DMS 273 (cell line): ENCODE results near the gene TNFAIP2.
"Not testable (repeated sequence)": the region's sequence is repeated elsewhere in the genome, so short reads cannot be mapped to it uniquely, and the experiment has no call there.

Source experiments
- DNase-seq: peaks from one replicate; lab custom pipeline; 2025; ENCODE audit not compliant: unreplicated experiment; lab: John Stamatoyannopoulos, UW

TNFAIP2 gene

DNA sequence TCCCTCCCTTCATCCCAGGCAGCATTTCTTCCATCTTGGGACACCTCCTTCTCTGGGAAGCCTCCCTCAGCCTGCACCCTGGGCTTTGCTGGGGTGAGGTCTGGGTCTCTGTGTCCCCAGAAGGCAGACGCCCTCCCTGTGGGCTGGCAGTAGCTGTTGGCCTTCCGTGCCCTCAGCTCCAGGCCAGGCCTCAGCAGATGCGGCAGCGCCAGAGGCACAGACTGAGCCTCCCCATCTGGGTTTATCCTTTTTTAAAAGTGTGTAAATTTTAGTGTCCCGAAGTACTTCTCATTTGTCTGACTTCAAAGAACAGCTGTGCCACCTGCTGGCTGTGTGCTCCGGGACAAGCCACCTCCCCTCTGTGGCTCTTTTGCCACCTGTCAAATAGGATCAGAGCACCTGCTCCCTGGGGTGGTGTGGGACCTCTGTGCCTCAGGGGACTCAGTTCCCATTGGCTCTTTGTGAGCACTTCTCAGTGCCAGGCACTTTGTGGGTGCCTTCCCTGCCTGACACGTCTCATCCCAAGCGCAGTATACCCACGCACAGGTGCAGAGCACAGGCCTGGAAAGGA is 17.6 kb upstream of the TNFAIP2 start:
- DNase-seq = peak; percentile 65

DNA sequence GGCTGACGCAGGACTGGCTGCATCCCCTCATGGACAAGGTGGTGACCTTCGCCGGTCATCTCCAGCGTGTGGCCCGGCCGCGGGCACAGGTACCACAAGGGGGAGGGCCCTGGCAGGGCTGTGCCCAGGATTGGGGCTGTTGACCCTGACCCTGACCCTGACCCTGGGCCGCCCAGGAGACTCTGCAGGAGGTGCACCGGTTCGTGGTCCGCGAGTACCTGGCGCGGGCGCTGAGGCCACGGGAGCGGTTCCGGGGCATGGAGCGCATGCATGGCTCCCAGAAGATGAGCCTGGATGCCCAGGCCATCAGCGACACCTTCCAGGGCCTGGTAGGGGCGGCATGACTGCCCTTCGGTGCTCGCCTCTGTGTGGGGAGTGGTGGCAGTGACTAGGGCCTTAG is 15.8 kb upstream of the TNFAIP2 start:
- DNase-seq = no peak

DNA sequence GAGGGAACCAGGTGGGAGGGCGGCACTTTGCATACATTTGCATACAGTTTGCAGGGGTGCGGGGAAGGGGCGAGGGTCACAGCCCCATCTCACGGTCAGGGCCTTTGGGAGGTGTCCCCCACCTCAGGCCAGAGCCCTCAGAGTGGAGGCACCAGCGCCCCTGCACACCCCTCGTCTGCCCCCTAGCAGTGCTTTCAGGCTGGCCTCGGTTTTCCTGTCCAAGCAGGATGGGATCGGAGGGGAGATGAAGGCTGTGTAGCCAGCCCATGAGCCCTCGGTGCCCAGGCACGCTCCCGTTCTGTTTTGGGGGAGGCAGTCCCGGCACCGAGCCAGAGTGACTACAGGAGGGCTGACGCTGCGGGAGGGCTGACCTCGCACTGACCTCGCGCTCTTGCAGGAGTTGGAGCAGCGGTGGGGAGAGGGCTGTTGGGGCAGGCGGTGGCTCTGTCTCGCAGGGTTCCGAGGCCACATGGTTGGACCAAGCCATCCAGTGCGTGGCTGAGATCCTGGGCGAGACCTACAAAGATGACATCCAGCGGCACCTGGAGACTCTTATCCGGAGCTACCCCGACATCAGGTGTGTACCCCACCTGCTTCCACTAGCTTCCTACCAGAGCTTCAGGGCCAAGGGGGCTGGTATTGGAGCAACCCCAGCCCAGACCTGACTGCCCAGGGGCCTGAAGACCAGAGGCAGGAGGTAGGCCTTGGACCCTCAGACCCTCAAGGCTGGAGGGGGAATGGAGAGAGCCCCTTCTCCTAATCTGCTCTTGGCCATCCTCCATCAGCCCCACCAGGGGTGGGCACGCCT is 15.1 kb upstream of the TNFAIP2 start:
- no peak for DNase-seq

DNA sequence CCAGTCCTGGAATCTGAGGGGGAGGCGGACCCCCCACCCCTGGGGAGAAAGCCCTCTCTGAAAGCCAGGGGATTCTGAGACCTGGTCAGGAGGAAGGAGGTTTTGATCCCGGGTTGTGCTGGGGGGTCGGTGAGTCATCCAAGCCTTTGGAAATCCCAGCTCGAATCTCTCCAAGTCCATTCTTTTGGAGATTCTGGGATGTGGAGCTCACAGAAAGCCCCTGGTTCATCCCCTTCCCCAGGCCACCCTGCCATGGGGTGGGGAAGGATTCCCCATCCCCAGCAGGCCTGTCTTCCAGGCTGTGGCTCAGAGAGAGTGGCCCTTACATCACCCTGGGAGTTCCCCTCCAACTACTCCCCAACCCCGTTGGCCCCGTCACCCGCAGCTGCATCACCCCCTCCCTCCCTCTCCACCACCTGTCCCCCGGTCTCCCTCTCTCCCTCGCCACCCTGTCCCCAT is 14.5 kb upstream of the TNFAIP2 start:
- DNase-seq = peak; percentile 69

DNA sequence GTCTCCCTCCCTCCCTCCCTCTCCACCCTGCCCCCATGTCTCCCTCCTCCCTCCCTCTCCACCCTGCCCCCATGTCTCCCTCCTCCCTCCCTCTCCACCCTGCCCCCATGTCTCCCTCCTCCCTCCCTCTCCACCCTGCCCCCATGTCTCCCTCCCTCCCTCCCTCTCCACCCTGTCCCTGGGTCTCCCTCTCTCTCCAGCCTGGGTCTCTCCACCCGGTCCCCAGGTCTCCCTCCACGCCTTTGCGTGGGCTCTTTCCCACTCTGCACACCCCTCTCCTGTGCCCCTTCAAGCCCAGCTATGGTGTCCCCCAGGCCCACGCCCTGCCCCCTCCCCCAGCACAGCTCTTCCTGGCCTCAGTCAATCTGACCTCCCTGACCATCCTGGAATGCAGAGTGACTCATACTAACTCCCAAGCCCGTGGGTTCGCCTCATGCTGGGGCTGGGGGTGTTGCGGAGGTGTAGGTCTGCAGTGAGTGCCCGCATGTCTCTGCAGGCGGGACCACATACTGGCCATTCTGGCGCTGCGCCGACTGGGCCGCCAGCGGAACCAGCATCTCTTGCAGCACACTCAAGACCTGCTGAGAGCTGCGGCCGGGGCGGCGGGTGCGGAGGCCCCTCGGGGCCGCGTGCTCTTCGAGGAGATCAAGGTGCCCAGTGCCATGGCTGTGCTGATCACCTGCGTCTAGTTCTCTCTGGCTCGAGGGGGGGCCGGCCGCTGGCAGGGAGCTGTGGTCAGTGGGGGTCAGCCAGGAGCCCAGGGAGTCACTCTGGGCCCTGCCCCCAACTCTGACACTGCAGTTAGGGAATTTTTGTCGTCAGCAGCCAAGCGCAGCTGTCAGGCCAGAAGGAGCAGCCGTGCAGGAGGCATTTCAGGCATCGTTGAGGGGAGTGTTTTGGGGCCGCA is 13.5 kb upstream of the TNFAIP2 start:
- DNase-seq = peak; percentile 84

DNA sequence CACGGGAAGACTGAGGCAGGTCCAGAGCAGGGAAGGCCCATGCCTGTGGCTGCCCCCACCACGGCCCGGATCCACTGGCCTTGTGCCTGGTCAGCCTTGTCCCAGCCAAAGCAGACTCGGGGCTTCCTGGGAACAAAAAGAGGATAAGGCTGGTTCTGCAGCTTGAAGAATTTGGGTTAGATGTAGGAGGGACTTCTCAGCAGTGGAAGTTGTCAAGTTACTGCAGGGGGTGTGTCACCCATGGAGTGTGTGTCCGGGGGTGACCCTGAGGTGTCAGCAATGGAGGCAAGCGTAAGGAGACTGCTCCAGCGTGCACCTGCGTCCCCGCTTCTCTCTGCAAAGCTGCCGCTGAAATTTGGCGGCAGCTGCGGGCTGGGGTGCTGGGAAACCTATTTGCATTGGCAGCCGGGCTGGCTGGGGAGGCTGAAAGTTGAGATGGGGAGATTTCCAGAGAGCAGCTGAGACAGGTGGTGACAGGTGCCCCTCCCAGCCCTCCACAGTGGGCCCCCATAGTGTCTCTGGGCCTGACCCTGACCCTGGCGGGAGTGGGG is 12.5 kb upstream of the TNFAIP2 start:
- DNase-seq = peak; percentile 91

DNA sequence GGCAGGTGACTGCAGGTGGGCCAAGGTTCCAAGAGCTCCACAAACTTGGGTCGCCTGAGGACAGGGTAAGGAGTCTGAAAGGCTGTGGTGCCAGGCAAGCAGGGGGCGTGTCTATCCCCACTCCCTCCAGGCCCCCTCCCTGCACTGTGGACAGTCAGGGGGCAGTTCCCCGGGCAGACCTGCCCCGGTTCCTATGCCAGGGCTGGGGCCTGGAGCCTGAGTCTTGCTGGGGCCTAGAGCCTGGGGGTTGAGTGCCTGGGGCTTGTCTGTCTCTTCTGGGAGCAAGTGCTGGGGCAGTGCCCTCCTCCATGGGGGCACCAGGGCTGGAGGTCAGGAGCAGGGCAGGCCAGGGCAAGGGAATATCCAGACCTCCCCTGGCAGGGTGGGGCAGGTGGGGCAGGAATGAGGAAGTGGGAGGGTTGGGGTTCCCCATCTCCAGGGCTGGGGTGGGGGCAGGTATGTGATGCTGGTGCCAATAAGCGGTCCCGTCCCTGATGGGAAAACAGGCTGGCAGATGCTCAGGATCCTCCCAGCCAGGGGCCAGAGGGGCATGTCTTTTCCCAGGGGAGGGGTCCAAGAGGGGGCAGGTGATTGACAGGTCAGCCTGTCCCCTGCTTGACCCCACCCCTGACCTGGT is 11.9 kb upstream of the TNFAIP2 start:
- peak; percentile 71 for DNase-seq

DNA sequence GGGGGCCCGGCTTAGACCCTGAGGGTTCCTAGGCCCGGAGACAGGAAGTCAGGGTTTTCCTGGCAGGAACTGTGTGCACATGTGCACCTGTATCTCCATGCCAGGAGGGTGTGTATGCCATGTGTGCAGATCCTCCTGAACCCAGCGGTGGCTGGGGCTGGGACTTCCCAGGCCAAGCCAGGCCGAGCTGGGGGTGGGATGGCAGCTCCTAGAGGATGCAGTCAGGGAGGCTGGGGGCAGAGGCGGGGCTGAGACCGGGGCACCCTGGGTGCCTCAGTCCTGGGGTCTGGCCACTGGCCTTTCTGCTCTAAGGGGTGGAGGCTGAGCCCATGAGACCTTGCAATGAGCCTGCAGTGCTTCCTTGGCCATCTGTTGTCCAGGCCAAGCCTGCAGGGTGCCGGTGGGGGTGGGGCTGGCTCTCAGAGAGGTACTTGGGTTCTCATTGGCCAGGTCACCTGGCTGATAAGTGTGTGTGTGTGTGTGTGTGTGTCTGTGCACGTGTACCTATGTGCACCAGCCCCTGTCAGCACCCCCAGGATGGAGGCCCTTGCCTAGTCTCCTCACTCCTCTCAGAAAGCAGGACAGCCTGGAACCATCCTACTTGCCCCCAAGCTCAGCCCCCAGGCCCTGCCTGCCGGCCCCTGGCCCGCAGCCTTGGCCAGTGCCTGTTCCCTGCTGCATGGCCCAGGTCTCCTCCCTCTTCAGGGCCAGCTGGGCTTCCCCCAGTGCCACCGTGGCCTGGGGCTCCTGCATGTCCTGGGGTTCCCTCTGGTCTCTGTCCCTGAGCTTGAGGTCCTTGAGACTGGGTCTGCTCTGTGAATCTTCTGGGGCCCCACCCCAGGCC is 10.6 kb upstream of the TNFAIP2 start:
- DNase-seq = peak; percentile 76

DNA sequence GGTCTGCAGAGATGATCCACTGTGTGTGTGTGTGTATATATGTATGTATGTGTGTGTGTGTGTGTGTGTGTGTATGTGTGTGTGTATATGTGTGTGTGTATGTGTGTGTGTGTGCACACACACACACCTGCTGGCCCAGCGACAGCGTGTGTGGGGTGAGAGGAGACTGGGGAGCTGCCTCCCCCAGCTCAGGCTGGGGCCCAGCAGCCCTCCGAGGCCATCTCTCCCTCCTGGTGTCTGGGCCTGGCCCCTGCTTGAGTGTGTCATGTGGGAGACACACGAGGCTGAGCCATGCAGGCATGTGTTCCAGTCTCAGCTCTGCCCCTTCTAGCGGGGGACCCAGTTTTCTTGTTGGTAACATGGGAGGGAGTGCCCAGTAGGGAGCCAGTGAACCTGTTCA is 10.0 kb upstream of the TNFAIP2 start:
- no peak for DNase-seq

DNA sequence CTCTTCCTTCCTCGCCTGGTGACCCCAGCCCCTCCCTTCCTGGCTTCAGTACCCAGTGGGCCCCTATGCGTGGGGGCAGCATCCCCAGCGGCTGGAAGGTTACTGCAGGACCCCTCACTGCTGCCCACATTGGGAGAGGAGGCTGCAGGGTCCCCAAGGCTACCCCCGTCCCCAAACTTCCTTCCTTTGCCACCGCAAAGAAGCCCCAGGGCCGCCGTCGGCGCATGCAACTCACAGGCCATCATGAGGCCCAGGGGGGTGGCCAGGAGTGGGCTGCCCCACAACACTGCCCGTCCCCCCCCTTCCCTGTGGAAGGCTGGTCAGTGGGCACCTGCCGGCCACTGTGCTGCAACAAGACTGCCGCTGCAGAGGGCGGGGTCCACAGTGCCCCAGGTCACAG is 9.5 kb upstream of the TNFAIP2 start:
- DNase-seq = no peak

DNA sequence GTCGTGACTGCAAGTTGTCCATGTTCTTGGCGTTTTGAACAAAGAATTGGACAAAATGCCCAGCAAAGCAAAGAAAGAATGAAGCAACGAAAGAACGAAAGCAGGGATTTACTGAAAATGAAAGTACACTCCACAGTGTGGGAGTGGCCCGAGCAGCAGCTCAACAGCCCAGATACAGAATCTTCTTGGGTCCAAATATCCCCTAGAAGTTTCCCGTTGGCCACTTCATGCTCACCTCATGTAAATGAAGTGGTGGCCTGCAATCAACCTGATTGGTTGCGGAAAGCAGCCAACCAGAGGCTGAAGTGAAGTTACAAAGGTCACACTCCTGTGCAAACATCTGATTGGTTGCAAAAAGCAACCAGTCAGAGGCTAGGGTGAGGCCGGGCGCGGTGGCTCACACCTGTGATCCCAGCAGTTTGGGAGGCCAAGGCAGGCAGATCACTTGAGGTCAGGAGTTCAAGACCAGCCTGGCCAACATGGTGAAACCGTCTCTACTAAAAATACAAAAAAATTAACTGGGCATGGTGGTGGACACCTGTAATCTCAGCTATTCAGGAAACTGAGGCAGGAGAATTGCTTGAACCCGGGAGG is 8.1 kb upstream of the TNFAIP2 start:
- DNase-seq = not testable (repeated sequence)

DNA sequence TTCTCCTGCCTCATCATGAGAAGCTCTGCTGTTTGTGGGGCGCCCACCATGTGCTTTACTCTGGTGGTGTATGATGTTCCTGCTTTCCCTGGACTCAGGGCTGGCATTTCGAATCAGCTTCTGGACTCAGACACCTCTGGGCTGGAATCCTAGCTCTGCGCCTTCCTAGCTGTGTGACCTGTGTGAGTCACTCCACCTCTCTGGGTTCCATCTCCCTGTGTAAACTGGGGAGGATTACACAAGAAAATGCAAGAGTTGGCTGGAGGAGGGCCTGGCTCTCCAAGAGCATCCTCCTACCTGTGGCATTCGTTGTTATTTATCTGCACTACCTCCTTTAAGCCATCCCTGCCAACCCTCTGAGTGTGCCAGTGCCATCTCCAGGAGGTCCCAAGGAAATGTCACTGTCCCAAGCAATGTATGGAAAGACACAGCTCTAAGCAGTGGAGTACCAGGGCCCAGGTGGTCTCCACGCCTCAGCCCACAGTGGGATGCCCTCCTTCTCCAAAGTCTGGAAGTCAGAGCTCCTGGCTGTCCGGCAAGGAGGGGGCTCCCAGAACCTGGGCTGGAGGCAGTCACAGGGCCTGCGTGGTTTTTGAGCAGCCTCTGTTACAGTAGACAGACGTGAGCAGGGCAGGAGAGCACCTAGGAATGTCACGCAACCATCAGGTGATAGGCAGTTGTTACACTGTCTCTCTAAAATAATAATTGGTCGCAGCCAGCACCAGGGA is 7.3 kb upstream of the TNFAIP2 start:
- no peak for DNase-seq

DNA sequence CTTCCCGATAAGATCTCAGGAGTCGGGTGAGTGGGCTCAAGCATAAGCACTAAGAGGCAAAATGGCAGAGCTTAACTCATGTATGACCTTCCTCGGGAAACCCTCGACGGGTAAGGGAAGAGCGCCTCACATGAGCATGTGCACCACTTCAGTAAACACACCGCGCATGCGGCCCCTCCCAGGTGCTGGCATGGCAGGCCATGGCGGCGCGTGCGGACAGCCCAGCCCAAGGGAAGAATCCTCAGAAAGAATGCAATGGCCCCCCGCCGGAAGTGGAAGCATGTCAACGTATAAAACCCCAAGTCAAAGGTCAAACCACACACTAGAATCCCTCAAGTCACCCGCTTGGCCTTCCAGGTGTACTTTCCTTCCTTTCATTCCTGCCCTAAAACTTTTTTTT is 6.6 kb upstream of the TNFAIP2 start:
- no peak for DNase-seq

DNA sequence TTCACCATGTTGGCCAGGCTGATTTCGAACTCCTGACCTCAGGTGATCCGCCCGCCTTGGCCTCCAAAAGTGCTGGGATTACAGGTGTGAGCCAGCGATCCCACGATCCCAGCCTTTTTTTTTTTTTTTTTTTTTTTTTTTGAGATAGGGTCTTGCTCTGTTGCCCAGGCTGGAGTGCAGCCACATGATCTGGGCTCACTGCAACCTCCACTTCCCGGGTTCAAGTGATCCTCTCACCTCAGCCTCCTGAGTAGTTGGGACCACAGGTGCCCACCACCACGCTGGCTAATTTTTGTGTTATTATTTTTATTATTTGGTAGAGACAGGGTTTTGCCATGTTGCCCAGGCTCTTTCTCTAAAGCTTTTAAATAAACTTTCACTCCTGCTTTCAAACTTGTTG is 5.8 kb upstream of the TNFAIP2 start:
- not testable (repeated sequence) for DNase-seq

DNA sequence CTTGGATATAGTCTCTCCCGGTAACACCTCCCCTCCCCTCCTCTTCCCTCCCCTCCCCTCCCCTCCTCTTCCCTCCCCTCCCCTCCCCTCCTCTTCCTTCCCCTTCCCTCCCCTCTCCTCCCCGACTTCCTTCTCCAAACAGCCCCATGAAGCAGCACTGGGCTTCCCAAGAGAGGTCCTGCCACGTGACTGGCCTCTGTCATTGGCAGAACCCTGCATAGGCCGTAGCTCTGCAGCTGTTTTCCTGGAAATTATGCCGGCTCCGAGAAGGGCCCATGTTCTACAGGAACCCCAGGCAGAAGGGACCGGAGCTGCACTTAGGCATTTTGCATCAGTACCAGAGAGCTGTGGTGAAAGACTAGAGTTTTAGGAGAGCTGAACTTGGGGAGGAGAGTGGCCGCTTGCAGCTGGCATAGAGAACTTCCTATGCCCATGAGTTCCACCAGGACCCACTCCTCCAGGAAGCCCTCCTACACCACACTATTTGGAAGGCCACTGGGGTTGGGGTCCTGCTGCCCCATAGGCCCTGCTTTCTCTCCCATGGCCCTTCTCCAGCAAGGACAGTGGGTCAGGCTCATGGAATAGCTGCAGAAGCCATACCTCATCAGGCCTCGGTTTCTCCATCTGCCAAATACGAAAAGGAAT is 5.1 kb upstream of the TNFAIP2 start:
- DNase-seq = peak; percentile 32

DNA sequence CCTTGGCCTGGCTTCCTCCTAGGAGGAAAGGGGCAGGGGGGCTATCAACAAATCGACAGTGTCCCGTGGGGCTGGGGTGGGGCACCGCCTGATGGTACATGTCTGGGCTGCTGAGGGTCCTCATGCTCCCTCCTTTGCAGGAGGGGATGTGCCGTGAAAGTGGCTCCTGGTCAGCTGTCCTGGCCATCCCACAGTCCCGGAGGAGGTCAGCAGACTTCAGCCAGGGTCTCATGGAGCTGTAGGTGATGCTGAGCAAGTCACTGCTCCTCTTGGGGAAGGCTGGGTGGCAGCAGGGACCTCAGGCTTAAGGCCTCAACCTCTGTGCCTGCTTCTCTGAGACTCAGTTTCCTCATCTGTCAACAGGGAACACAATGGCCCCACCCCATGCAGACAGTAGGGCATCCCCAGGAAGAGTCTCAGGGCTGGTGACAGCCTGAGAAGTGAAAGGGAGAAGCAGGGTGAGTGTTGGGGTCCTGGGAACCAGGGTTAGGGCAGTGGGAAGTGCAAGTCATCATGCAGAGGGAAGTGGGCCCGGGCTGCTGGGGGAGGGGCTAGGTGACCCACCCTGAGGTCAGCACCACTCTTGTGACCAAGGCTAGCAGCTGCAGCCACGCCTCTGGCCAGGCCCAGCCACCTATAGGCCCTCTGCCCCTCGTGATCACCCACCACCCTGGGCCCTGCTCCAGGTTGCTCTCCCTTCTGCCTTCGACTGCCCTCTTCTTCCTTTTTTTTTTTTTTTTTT is 4.4 kb upstream of the TNFAIP2 start:
- DNase-seq = no peak

DNA sequence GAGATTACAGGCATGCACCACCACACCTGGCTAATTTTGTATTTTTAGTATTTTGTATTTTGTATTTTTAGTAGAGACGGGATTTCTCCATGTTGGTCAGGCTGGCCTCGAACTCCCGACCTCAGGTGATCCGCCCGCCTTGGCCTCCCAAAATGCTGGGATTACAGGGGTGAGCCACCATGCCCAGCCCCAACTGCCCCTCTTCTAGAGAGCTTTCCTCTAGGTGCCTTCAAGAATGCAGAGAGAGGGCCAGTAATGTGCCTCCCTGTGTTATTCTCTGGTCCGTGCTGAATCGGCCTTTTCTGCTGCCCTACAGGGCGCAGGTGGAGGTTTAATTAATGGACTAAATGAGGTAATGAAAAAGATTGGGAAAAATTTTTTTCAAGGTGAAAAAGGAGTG is 3.7 kb upstream of the TNFAIP2 start:
- not testable (repeated sequence) for DNase-seq
